ENCODE measurements around the gene NSUN7. TPM values are rescaled to one million over a fixed set of nuclear protein-coding genes. Genes with fewer than 3 reads are reported as not detected.

NSUN7 gene
- polyA plus RNA-seq, 1 donor (not counting 4 experiments of a cell fraction or from before 2014, with no cell fraction given), result 0.03 TPM

GRCh38 chr4:40745285-40745984 lies 4.3 kb upstream of the NSUN7 start:
- H3K4me3 ChIP-seq (ENCODE audit: control insufficient read depth in 2 of 3, extremely low read depth in 1 of 3, insufficient read depth in 2 of 3, low read depth in 1 of 3, low read length in 3 of 3), result no peak overlapping the region

GRCh38 chr4:40747207-40747835 lies 2.4 kb upstream of the NSUN7 start:
- H3K9me3 ChIP-seq (ENCODE audit: control insufficient read depth, low read depth, low read length), result no peaks in the 10 kb centered on the region
- no peaks in the 10 kb centered on the region for H3K9me1 ChIP-seq (ENCODE audit: control insufficient read depth, extremely low read depth, insufficient read depth, low read length)
- H3K4me2 ChIP-seq (ENCODE audit: control insufficient read depth, extremely low read depth, insufficient read depth, low read depth, low read length), result no peak overlapping the region
- no peak overlapping the region for H3K9ac ChIP-seq (ENCODE audit: control insufficient read depth, extremely low read depth, insufficient read depth, low read length)
- TF ChIP-seq CTCF (optimal IDR thresholded peaks at IDR 0.05 in 1 of 3, IDR thresholded peaks at IDR 0.05 in 1 of 3, conservative IDR thresholded peaks at IDR 0.05 in 1 of 3; ENCODE audit: extremely low read depth in 1 of 3, insufficient read depth in 2 of 3, low read length in 3 of 3) (no peak), EZH2 (IDR thresholded peaks at IDR 0.05; ENCODE audit: low read length) (no peak)
- DNase-seq (ENCODE audit: low read depth, low spot score), result no peak
- no peak for FAIRE-seq
- peaks cover 33% of the 10 kb centered on the region for H3K27me3 ChIP-seq (ENCODE audit: control insufficient read depth, extremely low read depth, insufficient read depth, low read length)
- no peaks in the 10 kb centered on the region for H3K79me2 ChIP-seq (ENCODE audit: control insufficient read depth, insufficient read depth, low read length)
- dilution Hi-C loops (cut with MboI; ENCODE audit: extremely low pct_ligation_motif_present, low sequenced_read_pairs), result no loop called here
- no peaks in the 10 kb centered on the region for H4K20me1 ChIP-seq (ENCODE audit: control insufficient read depth, extremely low read depth, insufficient read depth, low read length)
- no peak overlapping the region for H2AFZ ChIP-seq (ENCODE audit: control insufficient read depth, low read length)
- no peak overlapping the region for H3K27ac ChIP-seq (ENCODE audit: control insufficient read depth, insufficient read depth, low read length)
- H3K4me3 ChIP-seq (ENCODE audit: control insufficient read depth in 2 of 3, extremely low read depth in 1 of 3, insufficient read depth in 2 of 3, low read depth in 1 of 3, low read length in 3 of 3), result no peak overlapping the region
- no peaks in the 10 kb centered on the region for H3K36me3 ChIP-seq (ENCODE audit: control insufficient read depth in 2 of 2, extremely low read depth in 1 of 2, insufficient read depth in 2 of 2, low read length in 2 of 2)
- peaks cover 6% of the 10 kb centered on the region for H3K4me1 ChIP-seq (ENCODE audit: control insufficient read depth, extremely low read depth, insufficient read depth, low read length)

More at GRCh38 chr4:40745285-40745984, 4.3 kb upstream of the NSUN7 start:
- Histone ChIP-seq H3K4me1 (ENCODE audit: control insufficient read depth, extremely low read depth, insufficient read depth, low read length) (peaks cover 3% of the 10 kb centered on the region), H3K9me1 (ENCODE audit: control insufficient read depth, extremely low read depth, insufficient read depth, low read length) (no peaks in the 10 kb centered on the region), H3K4me2 (ENCODE audit: control insufficient read depth, extremely low read depth, insufficient read depth, low read depth, low read length) (no peak overlapping the region), H3K9me3 (ENCODE audit: control insufficient read depth, low read depth, low read length) (no peaks in the 10 kb centered on the region), H3K27ac (ENCODE audit: control insufficient read depth, insufficient read depth, low read length) (no peak overlapping the region), H3K27me3 (ENCODE audit: control insufficient read depth, extremely low read depth, insufficient read depth, low read length) (peaks cover 21% of the 10 kb centered on the region), H2AFZ (ENCODE audit: control insufficient read depth, low read length) (no peak overlapping the region), H3K36me3 (ENCODE audit: control insufficient read depth in 2 of 2, extremely low read depth in 1 of 2, insufficient read depth in 2 of 2, low read length in 2 of 2) (no peaks in the 10 kb centered on the region), H4K20me1 (ENCODE audit: control insufficient read depth, extremely low read depth, insufficient read depth, low read length) (no peaks in the 10 kb centered on the region), H3K79me2 (ENCODE audit: control insufficient read depth, insufficient read depth, low read length) (no peaks in the 10 kb centered on the region), H3K9ac (ENCODE audit: control insufficient read depth, extremely low read depth, insufficient read depth, low read length) (no peak overlapping the region)
- TF ChIP-seq EZH2 (IDR thresholded peaks at IDR 0.05; ENCODE audit: low read length) (no peak), CTCF (optimal IDR thresholded peaks at IDR 0.05 in 1 of 3, IDR thresholded peaks at IDR 0.05 in 1 of 3, conservative IDR thresholded peaks at IDR 0.05 in 1 of 3; ENCODE audit: extremely low read depth in 1 of 3, insufficient read depth in 2 of 3, low read length in 3 of 3) (no peak)
- dilution Hi-C loops (cut with MboI; ENCODE audit: extremely low pct_ligation_motif_present, low sequenced_read_pairs), result no loop called here
- no peak for DNase-seq (ENCODE audit: low read depth, low spot score)
- FAIRE-seq, result no peak

Data from keratinocyte (primary cell).